ENCODE results near the gene EFHC1. TPM values are rescaled to one million over a fixed set of nuclear protein-coding genes. Genes with fewer than 3 reads are reported as not detected.

The EFHC1 gene, protein sequence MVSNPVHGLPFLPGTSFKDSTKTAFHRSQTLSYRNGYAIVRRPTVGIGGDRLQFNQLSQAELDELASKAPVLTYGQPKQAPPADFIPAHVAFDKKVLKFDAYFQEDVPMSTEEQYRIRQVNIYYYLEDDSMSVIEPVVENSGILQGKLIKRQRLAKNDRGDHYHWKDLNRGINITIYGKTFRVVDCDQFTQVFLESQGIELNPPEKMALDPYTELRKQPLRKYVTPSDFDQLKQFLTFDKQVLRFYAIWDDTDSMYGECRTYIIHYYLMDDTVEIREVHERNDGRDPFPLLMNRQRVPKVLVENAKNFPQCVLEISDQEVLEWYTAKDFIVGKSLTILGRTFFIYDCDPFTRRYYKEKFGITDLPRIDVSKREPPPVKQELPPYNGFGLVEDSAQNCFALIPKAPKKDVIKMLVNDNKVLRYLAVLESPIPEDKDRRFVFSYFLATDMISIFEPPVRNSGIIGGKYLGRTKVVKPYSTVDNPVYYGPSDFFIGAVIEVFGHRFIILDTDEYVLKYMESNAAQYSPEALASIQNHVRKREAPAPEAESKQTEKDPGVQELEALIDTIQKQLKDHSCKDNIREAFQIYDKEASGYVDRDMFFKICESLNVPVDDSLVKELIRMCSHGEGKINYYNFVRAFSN
- 10 to 100 TPM; 39.4 to 96.5 (median 41.6) TPM for total RNA-seq

DNA sequence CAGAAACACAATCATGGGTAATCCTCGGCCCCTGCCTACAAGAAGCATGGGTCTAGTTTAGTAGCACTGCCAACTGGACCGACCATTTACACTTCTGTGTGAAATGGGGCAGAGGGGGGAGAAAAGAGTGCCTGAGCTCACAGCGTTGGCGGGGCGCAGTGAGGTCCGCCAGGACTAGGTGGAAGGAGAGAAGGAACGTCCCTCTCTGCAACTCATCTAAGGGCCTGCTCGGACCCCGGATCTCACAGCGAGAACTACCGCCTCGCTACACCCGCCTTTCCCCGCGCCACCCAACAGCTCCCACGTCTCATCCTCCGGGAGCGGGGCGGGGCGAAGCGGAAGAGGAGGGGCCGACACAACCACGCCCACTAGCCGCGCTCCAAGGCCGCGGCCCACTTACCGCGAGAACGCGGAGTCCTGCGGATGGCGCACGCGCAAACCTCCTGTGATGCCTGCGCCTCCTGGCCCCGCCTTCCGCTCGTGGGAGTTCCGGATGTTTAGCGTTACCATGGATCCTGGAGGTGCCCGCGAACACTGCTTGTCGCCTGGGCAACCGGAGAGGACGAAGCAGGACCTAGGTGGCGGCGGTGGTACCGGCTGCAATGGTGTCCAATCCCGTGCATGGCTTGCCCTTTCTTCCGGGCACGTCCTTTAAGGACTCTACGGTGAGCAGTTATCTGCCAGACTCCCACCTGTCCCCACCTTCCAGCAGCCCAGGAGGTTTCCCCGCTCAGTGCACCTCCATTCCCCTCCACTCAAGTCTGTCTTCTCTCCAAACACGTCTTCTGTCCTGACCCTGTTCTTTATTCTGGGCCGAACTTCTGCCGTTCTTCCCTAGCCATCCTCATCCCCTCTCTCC, at the start of gene EFHC1:
EFHC1 (plus strand) TSS at position 534 of the 859 bp plus-strand sequence; CDS start at position 603, 69 bp downstream.
- Histone ChIP-seq H3K4me1 (peaks cover 7 to 26% of the 10 kb centered on the region in 2 donors), H3K27ac (peak within 1 kb of the TSS; percentile 57 to 74 (median 72)), H3K36me3 (no peaks in the 10 kb centered on the region), H3K4me3 (replicated peaks in 1 of 3) (peak within 1 kb of the TSS; percentile 32 to 69 (median 33)), H3K9me3 (no peaks in the 10 kb centered on the region), H3K27me3 (no peaks in the 10 kb centered on the region)
- intact Hi-C loops (cut with DNase I) = loop anchor here (5.0 kb wide), 2 partner anchors 82 to 157 kb away; partner anchors contain the start of gene TRAM2
- TF ChIP-seq POLR2A (IDR thresholded peaks at IDR 0.05) = peak; percentile 22 to 91
- TF ChIP-seq, protein P1, sequence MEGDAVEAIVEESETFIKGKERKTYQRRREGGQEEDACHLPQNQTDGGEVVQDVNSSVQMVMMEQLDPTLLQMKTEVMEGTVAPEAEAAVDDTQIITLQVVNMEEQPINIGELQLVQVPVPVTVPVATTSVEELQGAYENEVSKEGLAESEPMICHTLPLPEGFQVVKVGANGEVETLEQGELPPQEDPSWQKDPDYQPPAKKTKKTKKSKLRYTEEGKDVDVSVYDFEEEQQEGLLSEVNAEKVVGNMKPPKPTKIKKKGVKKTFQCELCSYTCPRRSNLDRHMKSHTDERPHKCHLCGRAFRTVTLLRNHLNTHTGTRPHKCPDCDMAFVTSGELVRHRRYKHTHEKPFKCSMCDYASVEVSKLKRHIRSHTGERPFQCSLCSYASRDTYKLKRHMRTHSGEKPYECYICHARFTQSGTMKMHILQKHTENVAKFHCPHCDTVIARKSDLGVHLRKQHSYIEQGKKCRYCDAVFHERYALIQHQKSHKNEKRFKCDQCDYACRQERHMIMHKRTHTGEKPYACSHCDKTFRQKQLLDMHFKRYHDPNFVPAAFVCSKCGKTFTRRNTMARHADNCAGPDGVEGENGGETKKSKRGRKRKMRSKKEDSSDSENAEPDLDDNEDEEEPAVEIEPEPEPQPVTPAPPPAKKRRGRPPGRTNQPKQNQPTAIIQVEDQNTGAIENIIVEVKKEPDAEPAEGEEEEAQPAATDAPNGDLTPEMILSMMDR (IDR thresholded peaks at IDR 0.05) = no peak
- WGBS, 2 donors = 0 to 1% methylated on average over 29 to 35 of the region's 57 CpGs
- peak; percentile 99 for DNase-seq

DNA sequence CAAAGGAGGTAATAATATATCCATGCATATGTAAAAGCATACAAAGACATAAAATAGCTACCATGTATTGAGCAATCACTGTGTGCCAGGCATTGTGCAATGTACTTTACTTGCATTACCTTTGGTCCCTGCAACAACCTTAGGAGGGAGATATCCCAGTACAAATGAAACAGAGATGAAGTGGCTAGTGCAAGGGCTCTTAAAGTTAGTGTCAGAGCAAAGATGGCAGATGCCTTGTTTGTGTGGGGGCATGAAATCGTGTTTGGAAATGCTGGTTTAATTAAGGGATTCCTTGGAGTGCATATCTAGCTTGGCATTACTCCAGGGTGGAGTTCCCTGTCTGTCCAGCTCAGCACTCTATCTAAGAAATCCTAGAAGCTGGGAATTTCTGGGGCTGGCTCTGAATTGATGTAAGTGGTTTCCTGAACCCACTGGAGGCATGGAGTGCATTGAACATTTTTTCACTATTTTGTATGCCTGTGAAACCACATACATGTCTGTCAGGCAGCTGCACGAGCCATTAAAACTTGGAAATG, 48.4 kb upstream of the EFHC1 start:
- no peaks in the 10 kb centered on the region for H3K9me3 ChIP-seq
- H3K4me3 ChIP-seq (replicated peaks in 1 of 3) = no peak overlapping the region
- TF ChIP-seq POLR2A (IDR thresholded peaks at IDR 0.05) = no peak
- TF ChIP-seq, protein P1 (IDR thresholded peaks at IDR 0.05) = no peak
- 41 to 62% methylated on average over 2 of the region's 2 CpGs for WGBS, 2 donors
- intact Hi-C loops (cut with DNase I) = no loop called here
- no peaks in the 10 kb centered on the region for H3K36me3 ChIP-seq
- no peak overlapping the region for H3K27ac ChIP-seq
- no peak for DNase-seq
- no peaks in the 10 kb centered on the region for H3K27me3 ChIP-seq
- H3K4me1 ChIP-seq = no peaks in the 10 kb centered on the region

DNA sequence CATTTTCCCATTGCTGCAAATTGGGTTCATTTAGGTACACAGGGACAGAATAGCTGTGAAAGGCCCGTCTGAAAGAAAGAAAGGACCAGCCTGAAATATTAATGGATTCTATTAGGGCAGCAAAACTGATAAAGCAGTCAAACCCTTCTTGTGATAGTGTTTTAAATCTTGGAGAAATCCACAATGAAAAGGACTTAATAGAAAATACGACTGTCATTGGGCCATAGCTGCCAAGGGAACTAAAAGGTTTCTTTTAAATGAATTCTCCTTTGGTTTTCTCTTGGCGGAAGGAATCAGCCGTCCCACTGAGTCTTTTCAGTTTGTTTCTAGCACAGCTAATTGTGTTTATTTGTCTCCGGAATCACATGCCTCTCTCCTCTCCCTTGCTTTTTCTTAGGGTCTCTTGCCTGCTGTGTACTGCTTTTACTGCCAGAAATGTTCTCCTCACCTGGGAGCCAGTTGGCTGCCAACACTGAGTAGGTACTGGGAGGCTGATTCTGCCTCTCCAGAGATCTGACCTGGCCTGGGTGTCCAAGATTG, 46.9 kb upstream of the EFHC1 start:
- Histone ChIP-seq H3K27me3 (no peaks in the 10 kb centered on the region), H3K36me3 (no peaks in the 10 kb centered on the region), H3K9me3 (no peaks in the 10 kb centered on the region), H3K27ac (no peak overlapping the region), H3K4me3 (replicated peaks in 1 of 3) (no peak overlapping the region), H3K4me1 (no peaks in the 10 kb centered on the region)
- DNase-seq = no peak
- WGBS, 2 donors = 95% methylated on average over 5 of the region's 5 CpGs
- TF ChIP-seq, protein P1 (IDR thresholded peaks at IDR 0.05) = no peak
- no peak for TF ChIP-seq POLR2A (IDR thresholded peaks at IDR 0.05)
- intact Hi-C loops (cut with DNase I) = no loop called here

DNA sequence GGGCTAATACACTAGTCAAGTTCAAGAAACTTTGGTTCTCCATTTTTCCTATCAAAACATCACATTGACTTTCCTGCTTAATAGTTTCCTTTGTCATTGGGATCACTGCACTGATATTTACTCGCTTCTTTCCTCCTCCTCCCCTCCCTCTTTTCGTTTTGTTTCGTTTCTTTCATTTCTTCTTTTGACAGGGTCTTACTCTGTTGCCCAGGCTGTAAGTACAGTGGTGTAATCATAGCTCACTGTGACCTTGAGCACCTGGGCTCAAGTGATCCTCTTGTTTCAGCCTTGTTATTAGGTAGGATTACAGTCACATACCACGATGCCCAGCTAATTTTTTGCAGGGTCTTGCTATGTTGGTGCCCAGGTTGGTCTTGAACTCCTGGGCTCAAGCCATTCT, 45.9 kb upstream of the EFHC1 start:
- H3K27ac ChIP-seq = no peak overlapping the region
- intact Hi-C loops (cut with DNase I) = no loop called here
- no peak for DNase-seq
- H3K9me3 ChIP-seq = no peaks in the 10 kb centered on the region
- no peaks in the 10 kb centered on the region for H3K4me1 ChIP-seq
- no peak overlapping the region for H3K4me3 ChIP-seq (replicated peaks in 1 of 3)
- no peaks in the 10 kb centered on the region for H3K36me3 ChIP-seq
- no peak for TF ChIP-seq POLR2A (IDR thresholded peaks at IDR 0.05)
- TF ChIP-seq, protein P1 (IDR thresholded peaks at IDR 0.05) = no peak
- WGBS, 2 donors = 97 to 99% methylated on average over 4 of the region's 4 CpGs
- H3K27me3 ChIP-seq = no peaks in the 10 kb centered on the region

Data from thyroid gland (tissue), 4 donors.